Mesenchymal stem cell (in vitro differentiated cells and primary cell): ENCODE data around the gene SIPA1L3.

ENCODE experiments used
- DNase-seq: peaks from one replicate; pipeline ENCODE4 v3.0.0-alpha.2; 2013
- H2AFZ ChIP-seq: one replicate; pipeline ENCODE4 v1.6.1; 2013; ENCODE audit warnings: low read depth, mild to moderate bottlenecking, control low read depth, inconsistent platforms, low read length, moderate library complexity
- H2AK5ac ChIP-seq: 2 replicates; pipeline ENCODE4 v1.6.1; 2013; ENCODE audit warnings: low read length, moderate library complexity, mild to moderate bottlenecking, inconsistent platforms; ENCODE audit not compliant: severe bottlenecking
- H2BK120ac ChIP-seq: one replicate; pipeline ENCODE4 v1.6.1; 2013; ENCODE audit warnings: low read depth, mild to moderate bottlenecking, inconsistent platforms, low read length, moderate library complexity
- H2BK12ac ChIP-seq, 2 experiments: one replicate each; pipeline ENCODE4 v1.6.1; 2013; ENCODE audit warnings: inconsistent platforms in 2 of 2, low read length in 2 of 2, mild to moderate bottlenecking in 2 of 2, moderate library complexity in 2 of 2, control low read depth in 1 of 2
- H2BK15ac ChIP-seq: one replicate; pipeline ENCODE4 v1.6.1; 2013; ENCODE audit warnings: mild to moderate bottlenecking, low read depth, inconsistent platforms; ENCODE audit not compliant: poor library complexity, severe bottlenecking
- H2BK5ac ChIP-seq: 2 replicates; pipeline ENCODE4 v1.6.1; 2013; ENCODE audit warnings: low read depth, mild to moderate bottlenecking, low read length, control low read depth, inconsistent platforms; ENCODE audit not compliant: poor library complexity, severe bottlenecking
- H3K14ac ChIP-seq, 2 experiments: one replicate each; pipeline ENCODE4 v1.6.1; 2013; ENCODE audit warnings: inconsistent platforms in 2 of 2, low read length in 2 of 2, control low read depth in 1 of 2, mild to moderate bottlenecking in 1 of 2, moderate library complexity in 1 of 2
- H3K18ac ChIP-seq, 2 experiments: one replicate each; pipeline ENCODE4 v1.6.1; 2013; ENCODE audit warnings: inconsistent platforms in 2 of 2, low read length in 2 of 2, control low read depth in 1 of 2, low read depth in 1 of 2, mild to moderate bottlenecking in 1 of 2
- H3K23ac ChIP-seq, 2 experiments: one replicate each; pipeline ENCODE4 v1.6.1; 2013; ENCODE audit warnings: inconsistent platforms in 2 of 2, low read length in 2 of 2, mild to moderate bottlenecking in 2 of 2, moderate library complexity in 2 of 2, control low read depth in 1 of 2
- H3K27ac ChIP-seq: 2 replicates; pipeline ENCODE4 v1.5.1; 2013; ENCODE audit warnings: mild to moderate bottlenecking, moderate library complexity, low read length, control low read depth, inconsistent platforms; ENCODE audit not compliant: poor library complexity, severe bottlenecking
- H3K27me3 ChIP-seq, 2 experiments: 2 replicates each; pipeline versions ENCODE4 v1.6.1 to v1.7.0; 2013; ENCODE audit warnings: low read length in 2 of 2, mild to moderate bottlenecking in 2 of 2, moderate library complexity in 2 of 2, control low read depth in 1 of 2, inconsistent platforms in 1 of 2; ENCODE audit not compliant: control insufficient read depth in 1 of 2, insufficient read depth in 1 of 2
- H3K36me3 ChIP-seq, 2 experiments: 2 replicates each; pipeline versions ENCODE4 v1.6.1 to v1.7.0; 2013; ENCODE audit warnings: low read length in 2 of 2, control low read depth in 1 of 2, inconsistent platforms in 1 of 2, low read depth in 1 of 2, mild to moderate bottlenecking in 1 of 2; ENCODE audit not compliant: insufficient read depth in 2 of 2, control insufficient read depth in 1 of 2
- H3K4ac ChIP-seq, 2 experiments: one replicate each; pipeline ENCODE4 v1.6.1; 2013; ENCODE audit warnings: inconsistent platforms in 2 of 2, low read length in 2 of 2, mild to moderate bottlenecking in 2 of 2, moderate library complexity in 2 of 2, control low read depth in 1 of 2, low read depth in 1 of 2
- H3K4me1 ChIP-seq: 2 replicates; pipeline ENCODE4 v1.6.1; 2013; ENCODE audit warnings: low read depth, low read length, control low read depth; ENCODE audit not compliant: control insufficient read depth, insufficient read depth
- H3K4me2 ChIP-seq: 2 replicates; pipeline ENCODE4 v1.6.1; 2013; ENCODE audit warnings: low read length, mild to moderate bottlenecking, inconsistent platforms; ENCODE audit not compliant: poor library complexity, severe bottlenecking
- H3K4me3 ChIP-seq, 2 experiments: 2 replicates each; pipeline versions ENCODE4 v1.5.1 to v1.7.0; 2013; ENCODE audit warnings: low read length in 2 of 2, mild to moderate bottlenecking in 2 of 2, control low read depth in 1 of 2, low read depth in 1 of 2; ENCODE audit not compliant: insufficient read depth in 1 of 2
- H3K79me1 ChIP-seq: replicated peaks from 2 replicates; pipeline ENCODE4 v1.6.1; 2013; ENCODE audit warnings: mild to moderate bottlenecking, control low read depth, low read length, inconsistent platforms; ENCODE audit not compliant: poor library complexity, severe bottlenecking
- H3K9ac ChIP-seq: 2 replicates; pipeline ENCODE4 v1.7.0; 2013; ENCODE audit warnings: mild to moderate bottlenecking, low read length, moderate library complexity
- H3K9me3 ChIP-seq: 2 replicates; pipeline ENCODE4 v1.7.0; 2013; ENCODE audit warnings: mild to moderate bottlenecking, low read length; ENCODE audit not compliant: control insufficient read depth
- H4K8ac ChIP-seq: one replicate; pipeline ENCODE4 v1.6.1; 2013; ENCODE audit warnings: inconsistent platforms, mild to moderate bottlenecking, low read length, moderate library complexity
- H4K91ac ChIP-seq: one replicate; pipeline ENCODE4 v1.6.1; 2013; ENCODE audit warnings: mild to moderate bottlenecking, low read length, inconsistent platforms
- WGBS: methylation state at CpG from one replicate; pipeline ENCODE4 v1.1.7; 2013; ENCODE audit warnings: mixed read lengths; 5-methylcytosine and 5-hydroxymethylcytosine counted together

SIPA1L3 gene

DNA sequence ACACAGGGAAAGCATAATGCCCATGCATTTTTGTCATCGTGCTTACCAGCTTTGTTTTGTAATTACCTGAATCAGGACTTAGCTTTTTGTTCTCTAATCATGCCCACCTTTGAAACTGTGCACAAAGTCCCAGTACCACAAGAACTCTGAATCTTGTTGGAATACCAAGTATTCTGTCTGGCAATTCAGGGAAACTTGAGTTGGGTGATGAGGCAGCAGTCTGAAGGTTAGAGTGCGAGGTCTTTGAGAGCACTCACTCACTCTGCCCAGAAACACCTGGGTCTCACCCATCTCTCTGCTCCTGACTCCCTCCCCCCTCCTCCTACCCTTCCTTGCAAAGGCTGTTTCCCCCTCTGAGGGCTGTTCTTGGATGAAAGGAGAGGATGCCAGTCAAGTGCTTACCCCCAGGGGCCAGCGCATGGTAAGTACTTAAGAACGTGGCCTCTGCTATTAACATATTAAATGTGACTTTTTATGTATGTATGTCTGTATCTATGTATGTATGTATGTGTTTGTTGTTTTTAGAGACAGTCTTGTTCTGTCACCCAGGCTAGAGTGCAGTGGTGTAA lies 22.4 kb downstream of the SIPA1L3 start:
- H3K18ac ChIP-seq, result no peak overlapping the region
- no peak overlapping the region for H3K4ac ChIP-seq
- no peak overlapping the region for H2BK120ac ChIP-seq
- H3K9ac ChIP-seq, result no peak overlapping the region
- no peak overlapping the region for H2BK12ac ChIP-seq
- H2AK5ac ChIP-seq, result peak overlapping the region; percentile 68
- H3K36me3 ChIP-seq, result peaks cover 0 to 16% of the 10 kb centered on the region in 2 experiments
- no peak overlapping the region for H3K14ac ChIP-seq
- no peak overlapping the region for H2BK5ac ChIP-seq
- no peak overlapping the region for H4K91ac ChIP-seq
- no peak for DNase-seq
- H3K27me3 ChIP-seq, result no peaks in the 10 kb centered on the region
- no peak overlapping the region for H2BK15ac ChIP-seq
- peaks cover 27% of the 10 kb centered on the region for H3K4me1 ChIP-seq
- H3K9me3 ChIP-seq, result no peaks in the 10 kb centered on the region
- no peak overlapping the region for H4K8ac ChIP-seq
- H3K4me3 ChIP-seq, result no peak overlapping the region
- no peak overlapping the region for H3K27ac ChIP-seq
- H2AFZ ChIP-seq, result no peak overlapping the region
- 67% methylated on average over 3 of the region's 4 CpGs for WGBS
- H3K23ac ChIP-seq, result no peak overlapping the region
- H3K79me1 ChIP-seq, result peaks cover 10% of the 10 kb centered on the region
- no peak overlapping the region for H3K4me2 ChIP-seq

DNA sequence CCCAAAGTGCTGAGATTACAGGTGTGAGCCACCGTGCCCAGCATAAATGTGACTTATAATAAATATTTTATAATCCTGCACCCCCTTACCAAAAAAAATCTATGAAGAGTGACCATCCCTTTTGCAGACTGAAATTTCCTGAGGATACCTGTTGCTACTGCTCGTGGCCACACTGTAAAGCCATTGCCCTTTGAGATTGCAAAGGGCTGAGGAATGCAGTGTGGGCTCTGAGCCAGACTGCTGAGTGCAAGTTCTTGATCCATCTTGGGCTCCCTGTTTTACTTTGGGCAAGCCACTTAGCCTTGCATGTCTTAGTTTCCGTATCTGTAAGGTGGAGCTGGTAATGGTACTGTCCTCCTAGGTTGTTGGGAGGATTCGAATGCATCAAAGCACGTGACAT lies 23.4 kb downstream of the SIPA1L3 start:
- no peak for DNase-seq
- H3K9ac ChIP-seq, result no peak overlapping the region
- no peak overlapping the region for H3K14ac ChIP-seq
- no peak overlapping the region for H3K23ac ChIP-seq
- no peak overlapping the region for H2BK5ac ChIP-seq
- peaks cover 5% of the 10 kb centered on the region for H3K9me3 ChIP-seq
- no peak overlapping the region for H2BK12ac ChIP-seq
- peak overlapping the region; percentile 95 for H3K27ac ChIP-seq
- peaks cover 3 to 12% of the 10 kb centered on the region in 2 experiments for H3K36me3 ChIP-seq
- no peak overlapping the region for H2AK5ac ChIP-seq
- H3K4ac ChIP-seq, result no peak overlapping the region
- no peak overlapping the region for H2BK15ac ChIP-seq
- no peaks in the 10 kb centered on the region for H3K27me3 ChIP-seq
- H3K18ac ChIP-seq, result no peak overlapping the region
- no peak overlapping the region for H4K91ac ChIP-seq
- no peak overlapping the region for H2AFZ ChIP-seq
- 97% methylated on average over 2 of the region's 5 CpGs for WGBS
- H4K8ac ChIP-seq, result no peak overlapping the region
- no peak overlapping the region for H3K4me2 ChIP-seq
- H2BK120ac ChIP-seq, result no peak overlapping the region
- H3K79me1 ChIP-seq, result peaks cover 8% of the 10 kb centered on the region
- H3K4me1 ChIP-seq, result peaks cover 28% of the 10 kb centered on the region
- H3K4me3 ChIP-seq, result no peak overlapping the region

DNA sequence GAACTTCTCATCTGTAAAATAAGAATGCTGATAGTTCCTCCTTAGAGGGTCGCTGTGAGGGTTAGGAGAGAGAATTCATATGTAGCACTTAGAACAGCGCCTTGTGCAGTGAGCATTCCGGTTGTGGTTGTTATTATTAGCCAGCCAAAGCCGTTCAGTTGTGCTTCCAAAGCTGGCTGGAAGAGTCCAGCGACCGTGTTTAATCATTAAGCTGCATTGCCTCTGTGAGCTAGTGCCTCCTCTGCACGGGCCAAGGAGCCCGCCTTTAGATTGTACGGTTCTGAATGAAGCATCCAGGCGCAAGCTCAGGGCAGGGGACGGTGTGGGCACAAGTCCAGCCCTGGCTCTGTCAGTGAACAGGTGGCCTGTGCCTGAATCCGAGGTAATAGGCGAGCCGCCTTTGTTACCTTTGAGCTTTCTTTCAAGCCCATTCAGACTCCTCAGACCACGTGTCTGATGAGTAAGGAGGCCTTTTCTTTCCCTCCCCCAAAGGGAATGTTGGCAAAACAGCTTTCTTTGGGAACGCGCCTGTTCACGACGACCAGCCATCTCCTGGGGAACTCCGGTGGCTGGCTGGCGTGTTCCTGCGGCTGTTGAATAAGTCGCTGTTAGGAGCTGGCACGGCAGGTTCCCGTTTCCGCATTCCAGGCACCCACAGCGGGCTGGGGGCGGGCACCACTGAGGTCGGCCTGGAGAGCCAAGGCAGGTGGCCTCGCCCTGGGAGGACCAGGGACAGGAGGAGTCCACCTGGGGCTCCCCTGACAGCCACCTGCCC lies 25.1 kb downstream of the SIPA1L3 start:
- peak overlapping the region; percentile 79 for H2BK5ac ChIP-seq
- peaks cover 14% of the 10 kb centered on the region for H3K9me3 ChIP-seq
- H3K14ac ChIP-seq, result no peak overlapping the region
- peaks cover 4 to 9% of the 10 kb centered on the region in 2 experiments for H3K36me3 ChIP-seq
- peak overlapping the region; percentile 48 for H3K9ac ChIP-seq
- peak overlapping the region in 1 of 2 experiments; percentile 17 for H3K4ac ChIP-seq
- peak overlapping the region; percentile 23 to 64 for H3K18ac ChIP-seq
- peak overlapping the region in 1 of 2 experiments; percentile 23 for H3K4me3 ChIP-seq
- H3K4me1 ChIP-seq, result peaks cover 25% of the 10 kb centered on the region
- peak overlapping the region; percentile 9 for H4K91ac ChIP-seq
- H3K23ac ChIP-seq, result no peak overlapping the region
- peak overlapping the region; percentile 95 for H3K27ac ChIP-seq
- no peak overlapping the region for H2AFZ ChIP-seq
- H3K79me1 ChIP-seq, result no peaks in the 10 kb centered on the region
- H3K27me3 ChIP-seq, result no peaks in the 10 kb centered on the region
- peak; percentile 86 for DNase-seq
- peak overlapping the region; percentile 2 to 20 for H2BK12ac ChIP-seq
- no peak overlapping the region for H2BK15ac ChIP-seq
- no peak overlapping the region for H2BK120ac ChIP-seq
- WGBS, result 40% methylated on average over 30 of the region's 30 CpGs
- peak overlapping the region; percentile 83 for H2AK5ac ChIP-seq
- peak overlapping the region; percentile 56 for H3K4me2 ChIP-seq
- H4K8ac ChIP-seq, result no peak overlapping the region
